Kidney (tissue), 14 donors: ENCODE results near the gene FBXO42. TPM values are rescaled to one million over a fixed set of nuclear protein-coding genes. Genes with fewer than 3 reads are reported as not detected.

Experiments
- DNase-seq, 5 donors: peaks; one replicate each; pipeline ENCODE4 v3.0.0-alpha.2; 2013 to 2020
- FAIRE-seq: peaks from 2 replicates; lab custom pipeline; 2012; peaks lifted over from hg19 to GRCh38; lab: Jason Lieb, UNC
- H3K27ac ChIP-seq, 2 donors: one replicate each; pipeline ENCODE4 v1.7.0; 2013; ENCODE audit warnings: low read depth in 2 of 2, low read length in 2 of 2, inconsistent platforms in 1 of 2
- H3K27me3 ChIP-seq: one replicate; pipeline ENCODE4 v1.7.1; 2013; ENCODE audit warnings: low read length, inconsistent platforms; ENCODE audit not compliant: control insufficient read depth, insufficient read depth
- H3K36me3 ChIP-seq, 3 donors: one replicate each; pipeline versions ENCODE4 v1.7.0 to v1.7.1; 2013; ENCODE audit warnings: low read length in 3 of 3, control low read depth in 1 of 3, inconsistent platforms in 1 of 3; ENCODE audit not compliant: insufficient read depth in 3 of 3, control insufficient read depth in 2 of 3
- H3K4me1 ChIP-seq, 3 donors: one replicate each; pipeline versions ENCODE4 v1.7.0 to v1.7.1; 2013; ENCODE audit warnings: low read length in 3 of 3, inconsistent platforms in 1 of 3, low read depth in 1 of 3; ENCODE audit not compliant: control insufficient read depth in 2 of 3, insufficient read depth in 2 of 3
- H3K4me3 ChIP-seq, 3 donors: one replicate each; pipeline versions ENCODE4 v1.7.0 to v1.8.1; 2013; ENCODE audit warnings: low read length in 3 of 3, control low read depth in 1 of 3, inconsistent platforms in 1 of 3
- H3K9ac ChIP-seq, 3 donors: one replicate each; pipeline versions ENCODE4 v1.7.0 to v1.7.1; 2013; ENCODE audit warnings: low read length in 3 of 3, control low read depth in 1 of 3, inconsistent platforms in 1 of 3
- H3K9me3 ChIP-seq, 3 donors: one replicate each; pipeline versions ENCODE4 v1.7.0 to v1.7.1; 2013; ENCODE audit warnings: low read length in 3 of 3, control low read depth in 1 of 3, inconsistent platforms in 1 of 3; ENCODE audit not compliant: control insufficient read depth in 2 of 3, insufficient read depth in 1 of 3
- CTCF ChIP-seq: IDR thresholded peaks from 3 replicates; pipeline ENCODE4 v1.5.1; 2012; ENCODE audit warnings: mild to moderate bottlenecking, moderate library complexity, borderline replicate concordance; ENCODE audit not compliant: insufficient read depth; ENCODE audit errors: extremely low read depth
- intact Hi-C: fragments of 100-400 bp; cut with DNase I; formaldehyde crosslinking; loops from one replicate; pipeline ENCODE4 v1.11.1; 2022
- polyA plus RNA-seq: library from polyadenylated mRNA; stranded (reverse); fragments of 350-450 nt; fragmentation: Illumina TruSeq; extraction: RNeasy Lipid Tissue Mini Kit (QIAGEN cat#74804); gene quantifications from one replicate; pipeline ENCODE4 v1.2.3, GENCODE V29; 2014; ENCODE audit warnings: low read depth, low replicate concordance; ENCODE audit not compliant: insufficient read depth
- total RNA-seq: library from RNA; stranded (reverse); fragmentation: NEBNext Ultra II Directional; extraction: Animal tissue kit (Norgen Biotek cat#: 25700); gene quantifications from one replicate; pipeline ENCODE4 v1.2.1, GENCODE V29; 2021
- donor health status: control.
- donor health status: control.
- donor health status: control.
- donor health status: control.
- donor health status: control.
- donor health status: DM: yes; HTN: yes; CAD: no.
- donor health status: Normal renal cell carcinoma (clear cell type).

FBXO42 gene
- total and polyA plus RNA-seq, 2 donors from 2014 or later = 14.1 to 22.1 TPM

- H3K27ac ChIP-seq = no peak overlapping the region
- no peaks in the 10 kb centered on the region for H3K27me3 ChIP-seq
- H3K36me3 ChIP-seq = no peaks in the 10 kb centered on the region
- no peak for TF ChIP-seq CTCF
- no peak overlapping the region for H3K4me3 ChIP-seq
- no peak for FAIRE-seq
- H3K4me1 ChIP-seq = peaks cover 0 to 17% (median 0%) of the 10 kb centered on the region in 3 donors
- H3K9ac ChIP-seq = no peak overlapping the region
- no peak for DNase-seq
- H3K9me3 ChIP-seq = no peaks in the 10 kb centered on the region
- intact Hi-C loops = no loop called here
Observed at GRCh38 chr1:16213013-16213412, 139.3 kb downstream of the FBXO42 start.

GRCh38 chr1:16212251-16212961 lies 139.9 kb downstream of the FBXO42 start, which contains the start of gene ARHGEF19:
TSS of gene ARHGEF19 (minus strand) at chr1:16212652. CDS start at chr1:16209054, 3,598 bp downstream.
- no peak within 1 kb of the TSS for H3K4me3 ChIP-seq
- DNase-seq (peak; percentile 84 to 91 (median 87)), FAIRE-seq (no peak)
- H3K27ac ChIP-seq = peak within 1 kb of the TSS in 1 of 2 donors; percentile 22
- H3K27me3 ChIP-seq = no peaks in the 10 kb centered on the region
- H3K9me3 ChIP-seq = no peaks in the 10 kb centered on the region
- no peak for TF ChIP-seq CTCF
- intact Hi-C loops = no loop called here
- no peaks in the 10 kb centered on the region for H3K36me3 ChIP-seq
- H3K9ac ChIP-seq = peak within 1 kb of the TSS in 1 of 3 donors; percentile 15
- peaks cover 0 to 16% (median 0%) of the 10 kb centered on the region in 3 donors for H3K4me1 ChIP-seq

- Histone ChIP-seq H3K27me3 (no peaks in the 10 kb centered on the region), H3K36me3 (no peaks in the 10 kb centered on the region), H3K4me1 (peaks cover 0 to 15% (median 0%) of the 10 kb centered on the region in 3 donors), H3K4me3 (no peak overlapping the region), H3K27ac (peak overlapping the region in 1 of 2 donors; percentile 22), H3K9me3 (no peaks in the 10 kb centered on the region), H3K9ac (peak overlapping the region in 1 of 3 donors; percentile 15)
- TF ChIP-seq CTCF = no peak
- DNase-seq = no peak
- intact Hi-C loops = no loop called here
- FAIRE-seq = no peak
Observed at GRCh38 chr1:16211824-16212223, 140.5 kb downstream of the FBXO42 start.
